Neural cell (in vitro differentiated cells): ENCODE data around the gene CRIP1. TPM values are rescaled to one million over a fixed set of nuclear protein-coding genes. Genes with fewer than 3 reads are reported as not detected.

Source experiments
- H2AFZ ChIP-seq: fragments of 200-600, 300-800 bp; sonication (generic), shearing (Covaris generic); 2 replicates; pipeline ENCODE4 v1.6.0; 2014; ENCODE audit warnings: low read depth, mild to moderate bottlenecking, antibody characterized with exemption, low read length, moderate library complexity
- H3F3A ChIP-seq: fragments of 200-600 bp; shearing (Covaris generic); 2 replicates; pipeline ENCODE4 v1.6.1; 2016; ENCODE audit warnings: mild to moderate bottlenecking, moderate library complexity, mixed read lengths, antibody characterized with exemption, low read length; ENCODE audit not compliant: insufficient read depth, poor library complexity, severe bottlenecking
- H3K27ac ChIP-seq: fragments of 200-600, 300-800 bp; sonication (generic), shearing (Covaris generic); 2 replicates; pipeline ENCODE4 v1.5.1; 2014; ENCODE audit warnings: mild to moderate bottlenecking, low read length, moderate library complexity
- H3K27me3 ChIP-seq: fragments of 300-800, 200-600 bp; sonication (generic), shearing (Covaris generic); 2 replicates; pipeline ENCODE4 v1.6.0; 2014; ENCODE audit warnings: mild to moderate bottlenecking, low read depth, low read length, moderate library complexity; ENCODE audit not compliant: insufficient read depth
- H3K36me3 ChIP-seq: fragments of 300-800, 200-600 bp; sonication (generic), shearing (Covaris generic); 2 replicates; pipeline ENCODE4 v1.5.1; 2014; ENCODE audit warnings: mild to moderate bottlenecking, antibody characterized with exemption, low read length, moderate library complexity; ENCODE audit not compliant: insufficient read depth
- H3K4me2 ChIP-seq: fragments of 300-800, 200-600 bp; sonication (generic), shearing (Covaris generic); 2 replicates; pipeline ENCODE4 v1.6.0; 2014; ENCODE audit warnings: mild to moderate bottlenecking, low read length
- H3K4me3 ChIP-seq: fragments of 300-800, 200-600 bp; sonication (generic), shearing (Covaris generic); 2 replicates; pipeline ENCODE4 v1.5.1; 2014; ENCODE audit warnings: mild to moderate bottlenecking, low read length, moderate library complexity
- H3K79me2 ChIP-seq: fragments of 200-600 bp; shearing (Covaris generic); replicated peaks from 2 replicates; pipeline ENCODE4 v1.6.0; 2014; ENCODE audit warnings: mild to moderate bottlenecking, low read length, moderate library complexity; ENCODE audit not compliant: insufficient read depth
- H3K9ac ChIP-seq: fragments of 300-800, 200-600 bp; sonication (generic), shearing (Covaris generic); 2 replicates; pipeline ENCODE4 v1.6.1; 2016; ENCODE audit warnings: mild to moderate bottlenecking, low read length, mixed read lengths
- H3K9me2 ChIP-seq: fragments of 200-600 bp; shearing (Covaris generic); 2 replicates; pipeline ENCODE4 v1.6.1; 2016; ENCODE audit warnings: mild to moderate bottlenecking, low read length, mixed read lengths; ENCODE audit not compliant: insufficient read depth
- H3K9me3 ChIP-seq: fragments of 200-600, 300-800 bp; sonication (generic), shearing (Covaris generic); 2 replicates; pipeline ENCODE4 v1.6.1; 2016; ENCODE audit warnings: mild to moderate bottlenecking, mixed run types, low read length, moderate library complexity, mixed read lengths
- H4K20me1 ChIP-seq: fragments of 200-600 bp; shearing (Covaris generic); 2 replicates; pipeline ENCODE4 v1.6.1; 2016; ENCODE audit warnings: mild to moderate bottlenecking, mixed run types; ENCODE audit not compliant: insufficient read depth
- CTCF ChIP-seq: fragments of 450-650 bp; IDR thresholded peaks from 2 replicates; pipeline ENCODE4 v1.5.1; 2014; ENCODE audit warnings: antibody characterized with exemption, mild to moderate bottlenecking, moderate library complexity; ENCODE audit not compliant: poor library complexity, severe bottlenecking
- EP300 ChIP-seq: fragments of 450-650 bp; conservative IDR thresholded peaks from 2 replicates; pipeline ENCODE4 v1.6.1; 2014; ENCODE audit warnings: antibody characterized with exemption, mild to moderate bottlenecking, moderate library complexity; ENCODE audit not compliant: poor library complexity, severe bottlenecking
- EZH2 ChIP-seq: fragments of 200-600, 300-800 bp; shearing (Covaris generic), sonication (generic); IDR thresholded peaks from 2 replicates; pipeline ENCODE4 v1.6.1; 2014; ENCODE audit warnings: antibody characterized with exemption, low read length, borderline replicate concordance, mild to moderate bottlenecking; ENCODE audit not compliant: insufficient read depth, poor library complexity, severe bottlenecking
- MXI1 ChIP-seq: fragments of 450-650 bp; conservative IDR thresholded peaks from 2 replicates; pipeline ENCODE4 v1.6.1; 2014; ENCODE audit warnings: antibody characterized with exemption, mild to moderate bottlenecking; ENCODE audit not compliant: poor library complexity, severe bottlenecking
- POLR2AphosphoS5 ChIP-seq: IDR thresholded peaks from 2 replicates; pipeline ENCODE4 v1.6.1; 2012
- RAD21 ChIP-seq: fragments of 450-650 bp; conservative IDR thresholded peaks from 2 replicates; pipeline ENCODE4 v1.6.1; 2014; ENCODE audit warnings: antibody characterized with exemption, mild to moderate bottlenecking, moderate library complexity
- REST ChIP-seq: IDR thresholded peaks from 2 replicates; pipeline ENCODE4 v1.6.1; 2012; ENCODE audit warnings: borderline replicate concordance
- SMC3 ChIP-seq: fragments of 450-650 bp; conservative IDR thresholded peaks from 2 replicates; pipeline ENCODE4 v1.6.1; 2014; ENCODE audit warnings: antibody characterized with exemption, mild to moderate bottlenecking, moderate library complexity; ENCODE audit not compliant: poor library complexity
- TAF1 ChIP-seq: IDR thresholded peaks from 2 replicates; pipeline ENCODE4 v1.6.1; 2012; ENCODE audit warnings: low read depth
- polyA plus RNA-seq: library from polyadenylated mRNA; depleted of rRNA; stranded (reverse); fragments of >200 nt; gene quantifications from 2 replicates; pipeline ENCODE4 v1.2.3, GENCODE V29; 2014

CRIP1 gene
- polyA plus RNA-seq, 1 donor from 2014 or later: 0.58 TPM

- Histone ChIP-seq H3K27ac (no peak overlapping the region), H3K79me2 (no peaks in the 10 kb centered on the region), H3K9me3 (no peaks in the 10 kb centered on the region), H4K20me1 (no peaks in the 10 kb centered on the region), H3K4me2 (no peak overlapping the region), H3K9ac (no peak overlapping the region), H3K9me2 (no peaks in the 10 kb centered on the region), H3K27me3 (no peaks in the 10 kb centered on the region), H2AFZ (no peak overlapping the region), H3K4me3 (no peak overlapping the region), H3K36me3 (no peaks in the 10 kb centered on the region), H3F3A (no peaks in the 10 kb centered on the region)
- no peak for TF ChIP-seq EP300
- TF ChIP-seq SMC3: no peak
- no peak for TF ChIP-seq CTCF
- no peak for TF ChIP-seq MXI1
- no peak for TF ChIP-seq REST
- TF ChIP-seq EZH2: no peak
- no peak for TF ChIP-seq POLR2AphosphoS5
- TF ChIP-seq TAF1: no peak
- no peak for TF ChIP-seq RAD21
These were observed 46.1 kb downstream of the CRIP1 start for GRCh38 chr14:105532735-105533141.

GRCh38 chr14:105533391-105533790 lies 46.7 kb downstream of the CRIP1 start:
- no peaks in the 10 kb centered on the region for H3K36me3 ChIP-seq
- no peaks in the 10 kb centered on the region for H3K9me2 ChIP-seq
- no peak for TF ChIP-seq RAD21
- H4K20me1 ChIP-seq: no peaks in the 10 kb centered on the region
- H3K79me2 ChIP-seq: no peaks in the 10 kb centered on the region
- H3K27me3 ChIP-seq: no peaks in the 10 kb centered on the region
- no peaks in the 10 kb centered on the region for H3F3A ChIP-seq
- no peak overlapping the region for H3K4me2 ChIP-seq
- H2AFZ ChIP-seq: no peak overlapping the region
- H3K27ac ChIP-seq: no peak overlapping the region
- H3K9ac ChIP-seq: no peak overlapping the region
- H3K4me3 ChIP-seq: no peak overlapping the region
- no peaks in the 10 kb centered on the region for H3K9me3 ChIP-seq

GRCh38 chr14:105533811-105534498 lies 47.3 kb downstream of the CRIP1 start:
- Histone ChIP-seq H3K27me3 (no peaks in the 10 kb centered on the region), H3K9ac (no peak overlapping the region), H3K4me3 (no peak overlapping the region), H3K9me2 (no peaks in the 10 kb centered on the region), H2AFZ (no peak overlapping the region), H3K4me2 (no peak overlapping the region), H3K79me2 (no peaks in the 10 kb centered on the region), H3F3A (no peaks in the 10 kb centered on the region), H3K36me3 (no peaks in the 10 kb centered on the region), H3K27ac (no peak overlapping the region), H3K9me3 (no peaks in the 10 kb centered on the region), H4K20me1 (no peaks in the 10 kb centered on the region)
- TF ChIP-seq REST (no peak), RAD21 (no peak), POLR2AphosphoS5 (no peak), MXI1 (no peak), TAF1 (no peak), CTCF (no peak), EZH2 (no peak)
